M059J (cell line): Measurements from ENCODE around the gene KCNK3. TPM values are rescaled to one million over a fixed set of nuclear protein-coding genes. Genes with fewer than 3 reads are reported as not detected.

Experiments used
- DNase-seq: peaks from one replicate; pipeline ENCODE4 v3.0.0-alpha.2; 2012; ENCODE audit warnings: low read depth
- total RNA-seq: library from RNA; depleted of rRNA; stranded (reverse); fragments of >200 nt; shearing (Covaris generic); gene quantifications from 2 replicates; pipeline ENCODE4 v1.2.3, GENCODE V29; 2014

The KCNK3 gene
- total RNA-seq, 1 experiment from 2014 or later = 2.4 TPM

- DNase-seq = no peak
Measured at GRCh38 chr2:26711457-26712161, 19.1 kb downstream of the KCNK3 start.

GRCh38 chr2:26712486-26713465 lies 20.3 kb downstream of the KCNK3 start:
- peak; percentile 52 for DNase-seq

- DNase-seq = no peak
Measured at GRCh38 chr2:26715528-26716270, 23.2 kb downstream of the KCNK3 start.

GRCh38 chr2:26716340-26716739 lies 23.8 kb downstream of the KCNK3 start:
- no peak for DNase-seq

- no peak for DNase-seq
Measured at GRCh38 chr2:26716769-26717168, 24.2 kb downstream of the KCNK3 start.

- no peak for DNase-seq
Measured at GRCh38 chr2:26717362-26717761, 24.8 kb downstream of the KCNK3 start.

- DNase-seq = no peak
Measured at GRCh38 chr2:26718949-26719686, 26.6 kb downstream of the KCNK3 start.

GRCh38 chr2:26720322-26721114 lies 28.0 kb downstream of the KCNK3 start:
- peak; percentile 93 for DNase-seq

GRCh38 chr2:26721115-26722032 lies 28.9 kb downstream of the KCNK3 start:
- peak; percentile 83 for DNase-seq

- no peak for DNase-seq
Measured at GRCh38 chr2:26722328-26722727, 29.8 kb downstream of the KCNK3 start.

- DNase-seq = peak; percentile 25
Measured at GRCh38 chr2:26722911-26723310, 30.4 kb downstream of the KCNK3 start.

GRCh38 chr2:26723475-26723874 lies 31.0 kb downstream of the KCNK3 start:
- no peak for DNase-seq

GRCh38 chr2:26723991-26724750 lies 31.6 kb downstream of the KCNK3 start:
- peak; percentile 98 for DNase-seq

- DNase-seq = no peak
Measured at GRCh38 chr2:26724784-26725520, 32.4 kb downstream of the KCNK3 start.

- no peak for DNase-seq
Measured at GRCh38 chr2:26725521-26725820, 32.9 kb downstream of the KCNK3 start.

- DNase-seq = no peak
Measured at GRCh38 chr2:26726228-26726627, 33.7 kb downstream of the KCNK3 start.

GRCh38 chr2:26727641-26728561 lies 35.4 kb downstream of the KCNK3 start:
- DNase-seq = no peak
